Posterior vena cava (tissue), 2 donors: Measurements from ENCODE around the gene LUC7L. TPM values are rescaled to one million over a fixed set of nuclear protein-coding genes. Genes with fewer than 3 reads are reported as not detected.
"Not testable (repeated sequence)": the region's sequence is repeated elsewhere in the genome, so short reads cannot be mapped to it uniquely, and the experiment has no call there.

Experiments used
- DNase-seq: peaks from one replicate; pipeline ENCODE4 v3.0.0-alpha.2; 2020; ENCODE audit warnings: low spot score
- intact Hi-C, 2 donors: fragments of 100-400 bp; cut with DNase I; formaldehyde crosslinking; loops; one replicate each; pipeline versions ENCODE4 v1.14.1 to v1.14.2; 2022 to 2023
- total RNA-seq, 2 donors: library from RNA; stranded (reverse); fragmentation: NEBNext Ultra II Directional; extraction: Animal tissue kit (Norgen Biotek cat#: 25700); gene quantifications; one replicate each; pipeline ENCODE4 v1.2.1, GENCODE V29; 2021
- donor health status: DM: yes; HTN: yes; CAD: no.
- donor health status: DM: yes; HTN: yes; CAD: no.

The LUC7L gene
- total RNA-seq, 2 donors from 2014 or later = 42.7 to 43.0 TPM

DNA sequence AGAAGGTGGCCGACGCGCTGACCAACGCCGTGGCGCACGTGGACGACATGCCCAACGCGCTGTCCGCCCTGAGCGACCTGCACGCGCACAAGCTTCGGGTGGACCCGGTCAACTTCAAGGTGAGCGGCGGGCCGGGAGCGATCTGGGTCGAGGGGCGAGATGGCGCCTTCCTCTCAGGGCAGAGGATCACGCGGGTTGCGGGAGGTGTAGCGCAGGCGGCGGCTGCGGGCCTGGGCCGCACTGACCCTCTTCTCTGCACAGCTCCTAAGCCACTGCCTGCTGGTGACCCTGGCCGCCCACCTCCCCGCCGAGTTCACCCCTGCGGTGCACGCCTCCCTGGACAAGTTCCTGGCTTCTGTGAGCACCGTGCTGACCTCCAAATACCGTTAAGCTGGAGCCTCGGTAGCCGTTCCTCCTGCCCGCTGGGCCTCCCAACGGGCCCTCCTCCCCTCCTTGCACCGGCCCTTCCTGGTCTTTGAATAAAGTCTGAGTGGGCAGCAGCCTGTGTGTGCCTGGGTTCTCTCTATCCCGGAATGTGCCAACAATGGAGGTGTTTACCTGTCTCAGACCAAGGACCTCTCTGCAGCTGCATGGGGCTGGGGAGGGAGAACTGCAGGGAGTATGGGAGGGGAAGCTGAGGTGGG lies 55.9 kb downstream of the LUC7L start:
- DNase-seq, intact Hi-C loops: not testable (repeated sequence)

DNA sequence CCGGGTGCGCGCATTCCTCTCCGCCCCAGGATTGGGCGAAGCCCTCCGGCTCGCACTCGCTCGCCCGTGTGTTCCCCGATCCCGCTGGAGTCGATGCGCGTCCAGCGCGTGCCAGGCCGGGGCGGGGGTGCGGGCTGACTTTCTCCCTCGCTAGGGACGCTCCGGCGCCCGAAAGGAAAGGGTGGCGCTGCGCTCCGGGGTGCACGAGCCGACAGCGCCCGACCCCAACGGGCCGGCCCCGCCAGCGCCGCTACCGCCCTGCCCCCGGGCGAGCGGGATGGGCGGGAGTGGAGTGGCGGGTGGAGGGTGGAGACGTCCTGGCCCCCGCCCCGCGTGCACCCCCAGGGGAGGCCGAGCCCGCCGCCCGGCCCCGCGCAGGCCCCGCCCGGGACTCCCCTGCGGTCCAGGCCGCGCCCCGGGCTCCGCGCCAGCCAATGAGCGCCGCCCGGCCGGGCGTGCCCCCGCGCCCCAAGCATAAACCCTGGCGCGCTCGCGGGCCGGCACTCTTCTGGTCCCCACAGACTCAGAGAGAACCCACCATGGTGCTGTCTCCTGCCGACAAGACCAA lies 56.8 kb downstream of the LUC7L start, which contains the start of gene HBA2:
HBA2 (plus strand) TSS at position 503 of the 568 bp plus-strand sequence; CDS start at position 540, 37 bp downstream.
- DNase-seq, intact Hi-C loops: not testable (repeated sequence)

DNA sequence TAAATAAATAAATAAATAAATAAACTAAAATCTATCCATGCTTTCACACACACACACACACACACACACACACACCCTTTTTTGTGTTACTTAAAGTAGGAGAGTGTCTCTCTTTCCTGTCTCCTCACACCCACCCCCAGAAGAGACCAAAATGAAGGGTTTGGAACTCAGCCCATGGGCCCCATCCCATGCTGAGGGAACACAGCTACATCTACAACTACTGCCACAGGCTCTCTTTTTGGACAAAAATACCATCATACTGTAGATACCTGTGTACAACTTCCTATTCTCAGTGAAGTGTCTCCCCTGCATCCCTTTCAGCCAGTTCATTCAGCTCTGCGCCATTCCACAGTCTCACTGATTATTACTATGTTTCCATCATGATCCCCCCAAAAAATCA lies 58.5 kb downstream of the LUC7L start:
- DNase-seq = no peak
- intact Hi-C loops = no loop called here

DNA sequence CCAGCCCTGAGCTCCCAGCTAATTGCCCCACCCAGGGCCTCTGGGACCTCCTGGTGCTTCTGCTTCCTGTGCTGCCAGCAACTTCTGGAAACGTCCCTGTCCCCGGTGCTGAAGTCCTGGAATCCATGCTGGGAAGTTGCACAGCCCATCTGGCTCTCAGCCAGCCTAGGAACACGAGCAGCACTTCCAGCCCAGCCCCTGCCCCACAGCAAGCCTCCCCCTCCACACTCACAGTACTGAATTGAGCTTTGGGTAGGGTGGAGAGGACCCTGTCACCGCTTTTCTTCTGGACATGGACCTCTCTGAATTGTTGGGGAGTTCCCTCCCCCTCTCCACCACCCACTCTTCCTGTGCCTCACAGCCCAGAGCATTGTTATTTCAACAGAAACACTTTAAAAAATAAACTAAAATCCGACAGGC lies 59.2 kb downstream of the LUC7L start:
- DNase-seq, intact Hi-C loops: not testable (repeated sequence)

DNA sequence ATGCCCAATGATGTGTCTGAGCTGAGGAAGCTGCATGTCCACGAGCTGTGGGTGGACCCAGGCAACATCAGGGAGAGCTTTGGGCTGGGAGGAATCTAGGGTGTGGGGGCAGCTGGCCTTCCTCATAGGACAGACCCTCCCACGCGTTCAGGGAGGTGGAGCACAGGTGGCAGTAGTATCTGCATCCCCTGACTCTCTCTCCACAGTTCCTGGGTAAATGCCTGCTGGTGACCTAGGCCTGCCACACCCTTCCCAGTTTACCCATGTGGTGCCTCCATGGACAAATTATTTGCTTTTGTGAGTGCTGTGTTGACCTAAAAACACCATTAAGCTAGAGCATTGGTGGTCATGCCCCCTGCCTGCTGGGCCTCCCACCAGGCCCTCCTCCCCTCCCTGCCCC lies 60.2 kb downstream of the LUC7L start:
- no peak for DNase-seq
- intact Hi-C loops = no loop called here

DNA sequence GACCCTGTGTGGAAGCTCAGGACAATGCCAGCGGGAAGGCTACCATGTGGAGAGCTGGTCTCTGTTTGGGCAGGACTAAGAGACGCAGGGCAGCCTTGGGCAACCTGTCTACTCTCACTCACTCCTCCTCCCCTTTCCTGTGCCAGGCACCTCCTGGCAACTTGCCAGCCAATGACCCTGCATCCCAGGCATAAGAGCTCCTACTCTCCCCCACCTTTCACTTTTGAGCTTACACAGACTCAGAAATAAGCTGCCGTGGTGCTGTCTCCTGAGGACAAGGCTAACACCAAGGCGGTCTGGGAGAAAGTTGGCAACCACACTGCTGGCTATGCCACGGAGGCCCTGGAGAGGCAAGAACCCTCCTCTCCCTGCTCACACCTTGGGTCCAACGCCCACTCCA lies 60.8 kb downstream of the LUC7L start:
- DNase-seq = no peak
- intact Hi-C loops = no loop called here

DNA sequence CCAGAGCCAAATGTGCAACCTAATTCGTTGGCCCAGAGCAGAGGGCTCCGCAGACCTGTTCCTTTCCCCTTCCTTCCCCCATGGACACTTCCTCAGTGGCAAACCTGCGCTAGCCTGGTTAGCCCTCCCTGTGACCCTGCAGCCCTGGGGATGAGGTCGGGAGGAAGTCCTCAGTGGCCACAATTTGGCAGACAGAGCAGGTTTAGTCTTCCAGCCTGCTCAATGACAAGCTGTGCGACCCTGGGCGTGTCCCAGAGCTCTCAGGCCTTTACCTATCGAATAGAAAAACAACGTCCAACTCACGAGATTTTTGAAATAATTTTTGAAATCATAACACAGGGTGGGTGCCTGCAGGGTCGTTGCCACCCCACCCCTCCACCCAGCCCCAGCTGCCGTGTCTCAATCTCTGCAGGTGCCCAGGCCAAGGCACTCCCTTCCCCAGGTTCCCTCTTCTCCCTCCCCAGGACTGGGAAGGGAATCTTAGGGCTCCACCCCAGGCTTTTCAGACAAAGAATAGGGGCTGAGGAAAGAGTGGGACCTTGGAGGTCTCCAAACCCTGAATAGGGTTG lies 62.0 kb downstream of the LUC7L start:
- intact Hi-C loops = no loop called here

DNA sequence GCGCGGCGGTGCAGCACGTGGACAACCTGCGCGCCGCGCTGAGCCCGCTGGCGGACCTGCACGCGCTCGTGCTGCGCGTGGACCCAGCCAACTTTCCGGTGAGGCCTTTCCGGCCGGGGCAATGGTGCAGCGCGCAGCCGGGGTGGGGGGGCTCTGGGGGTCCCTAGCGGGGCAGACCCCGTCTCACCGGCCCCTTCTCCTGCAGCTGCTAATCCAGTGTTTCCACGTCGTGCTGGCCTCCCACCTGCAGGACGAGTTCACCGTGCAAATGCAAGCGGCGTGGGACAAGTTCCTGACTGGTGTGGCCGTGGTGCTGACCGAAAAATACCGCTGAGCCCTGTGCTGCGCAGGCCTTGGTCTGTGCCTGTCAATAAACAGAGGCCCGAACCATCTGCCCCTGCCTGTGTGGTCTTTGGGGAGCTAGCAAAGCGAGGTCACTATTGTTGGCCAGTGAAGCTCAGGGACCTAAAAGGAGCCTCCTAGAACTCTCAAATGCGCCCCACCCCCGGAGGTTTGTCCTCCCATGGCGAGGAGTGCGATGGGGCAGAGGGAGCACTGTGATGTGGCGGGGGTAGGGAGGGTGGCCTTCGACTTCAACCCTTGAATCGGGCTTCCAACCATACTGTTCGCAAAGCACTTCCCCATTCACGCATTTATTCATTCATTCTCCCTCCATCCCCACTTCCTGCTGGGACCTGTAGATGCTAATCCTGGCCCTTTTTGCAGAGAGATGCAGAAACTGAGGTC lies 62.7 kb downstream of the LUC7L start:
- intact Hi-C loops = no loop called here
- DNase-seq = no peak

More for the DNA sequence above, 62.0 kb downstream of the LUC7L start:
- no peak for DNase-seq

DNA sequence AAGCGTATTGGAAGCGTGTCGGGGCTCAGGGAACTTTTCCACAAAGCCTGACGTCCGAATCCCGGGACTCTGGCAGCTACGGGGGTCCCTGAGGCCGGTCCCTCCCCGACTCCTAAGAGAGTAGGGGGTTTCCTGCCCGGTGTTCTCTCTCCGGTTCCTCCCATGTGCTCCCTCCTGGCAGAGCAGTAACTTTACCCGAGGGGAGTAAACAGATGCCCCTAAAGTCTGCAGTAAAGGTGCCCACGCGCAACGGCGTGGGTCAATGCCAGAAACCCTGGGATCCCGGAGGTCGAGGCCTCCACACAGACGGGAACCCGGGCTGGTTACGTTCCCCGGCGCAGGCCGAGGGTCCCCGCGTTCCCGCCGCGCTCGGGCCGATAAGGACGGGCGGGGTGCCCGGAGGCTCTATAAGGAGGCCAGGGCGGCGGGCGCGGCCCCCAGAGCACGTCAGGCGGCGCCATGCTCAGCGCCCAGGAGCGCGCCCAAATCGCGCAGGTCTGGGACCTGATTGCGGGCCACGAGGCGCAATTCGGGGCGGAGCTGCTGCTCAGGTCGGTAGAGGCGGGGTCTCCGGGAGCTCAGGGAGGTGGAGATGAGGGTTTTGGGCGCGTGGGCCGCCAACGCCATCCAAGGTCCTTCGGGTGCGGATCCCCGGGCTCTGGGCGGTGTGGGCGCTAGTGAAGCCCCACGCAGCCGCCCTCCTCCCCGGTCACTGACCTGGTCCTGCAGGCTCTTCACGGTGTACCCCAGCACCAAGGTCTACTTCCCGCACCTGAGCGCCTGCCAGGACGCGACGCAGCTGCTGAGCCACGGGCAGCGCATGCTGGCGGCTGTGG lies 63.5 kb downstream of the LUC7L start, which contains the start of gene HBM:
HBM (plus strand) TSS at position 440 of the 836 bp plus-strand sequence; CDS start at position 460, 20 bp downstream.
- no peak for DNase-seq
- intact Hi-C loops = no loop called here

DNA sequence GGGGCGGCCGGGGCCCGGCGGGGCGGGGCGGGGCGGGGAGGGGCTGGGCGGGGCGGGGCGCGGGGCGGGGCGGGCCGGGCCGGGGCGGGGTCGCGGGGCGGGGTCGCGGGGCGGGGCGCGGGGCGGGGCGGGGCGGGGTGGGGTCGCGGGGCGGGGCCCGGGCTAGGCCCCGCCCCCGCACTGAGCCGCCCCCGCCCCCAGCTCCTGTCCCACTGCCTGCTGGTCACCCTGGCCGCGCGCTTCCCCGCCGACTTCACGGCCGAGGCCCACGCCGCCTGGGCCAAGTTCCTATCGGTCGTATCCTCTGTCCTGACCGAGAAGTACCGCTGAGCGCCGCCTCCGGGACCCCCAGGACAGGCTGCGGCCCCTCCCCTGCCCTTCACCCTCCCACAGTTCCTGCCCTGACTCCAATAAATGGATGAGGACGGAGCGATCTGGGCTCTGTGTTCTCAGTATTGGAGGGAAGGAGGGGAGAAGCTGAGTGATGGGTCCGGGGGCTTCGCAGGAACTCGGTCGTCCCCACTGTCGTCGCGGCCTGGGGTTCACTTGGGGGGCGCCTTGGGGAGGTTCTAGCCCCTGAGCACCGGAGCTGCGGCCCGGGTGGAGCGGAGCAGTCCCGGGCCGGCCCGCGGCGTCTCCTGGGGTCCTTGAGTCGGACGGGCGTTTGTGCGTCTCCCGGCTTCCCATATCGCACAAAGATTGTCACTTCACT lies 64.3 kb downstream of the LUC7L start:
- no peak for DNase-seq

DNA sequence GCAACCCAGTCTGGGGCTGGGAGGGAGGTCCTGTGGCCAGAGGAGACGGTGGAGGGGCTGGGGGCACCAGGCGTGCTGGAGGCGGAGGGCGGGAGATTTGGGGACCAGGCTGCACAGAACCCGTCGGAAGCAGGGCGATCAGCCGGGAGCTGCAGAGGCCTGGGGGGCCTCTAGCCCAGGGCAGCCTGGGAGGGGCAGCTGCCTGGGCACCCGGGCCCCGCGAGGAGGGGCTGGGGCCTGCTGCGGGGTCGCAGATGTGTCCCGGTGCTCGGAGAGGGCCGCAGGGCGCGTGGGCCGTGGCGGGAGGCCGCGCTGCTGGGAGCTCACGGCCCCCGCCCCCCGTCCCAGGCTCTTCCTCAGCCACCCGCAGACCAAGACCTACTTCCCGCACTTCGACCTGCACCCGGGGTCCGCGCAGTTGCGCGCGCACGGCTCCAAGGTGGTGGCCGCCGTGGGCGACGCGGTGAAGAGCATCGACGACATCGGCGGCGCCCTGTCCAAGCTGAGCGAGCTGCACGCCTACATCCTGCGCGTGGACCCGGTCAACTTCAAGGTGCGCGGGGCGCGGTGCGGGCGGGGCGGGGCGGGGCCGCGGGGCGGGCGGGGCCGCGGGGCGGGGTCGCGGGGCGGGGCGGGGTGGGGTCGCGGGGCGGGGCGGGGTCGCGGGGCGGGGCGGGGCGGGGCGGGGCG lies 65.0 kb downstream of the LUC7L start:
- intact Hi-C loops = not testable (repeated sequence)

More for the DNA sequence above, 64.3 kb downstream of the LUC7L start:
- intact Hi-C loops = no loop called here

DNA sequence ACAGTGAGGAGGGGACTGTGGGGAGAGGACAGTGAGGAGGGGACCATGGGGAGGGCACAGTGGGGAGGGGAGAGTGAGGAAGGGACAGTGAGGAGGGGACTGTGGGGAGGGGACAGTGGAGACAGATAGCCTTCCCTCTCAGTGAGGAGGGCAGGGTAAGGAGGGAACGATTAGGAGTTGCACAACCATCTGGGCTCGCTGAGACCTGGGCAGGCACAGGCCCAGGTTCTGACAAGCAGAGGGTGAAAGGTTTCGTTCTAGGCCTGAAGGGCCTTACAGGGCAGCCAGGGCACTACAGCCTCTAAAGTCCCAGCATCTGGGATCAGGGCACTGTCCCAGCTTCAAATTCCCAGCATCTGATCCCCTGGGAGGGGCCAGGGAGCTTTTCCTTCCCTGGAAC lies 65.6 kb downstream of the LUC7L start:
- intact Hi-C loops = not testable (repeated sequence)

More for the DNA sequence above, 65.0 kb downstream of the LUC7L start:
- not testable (repeated sequence) for DNase-seq

DNA sequence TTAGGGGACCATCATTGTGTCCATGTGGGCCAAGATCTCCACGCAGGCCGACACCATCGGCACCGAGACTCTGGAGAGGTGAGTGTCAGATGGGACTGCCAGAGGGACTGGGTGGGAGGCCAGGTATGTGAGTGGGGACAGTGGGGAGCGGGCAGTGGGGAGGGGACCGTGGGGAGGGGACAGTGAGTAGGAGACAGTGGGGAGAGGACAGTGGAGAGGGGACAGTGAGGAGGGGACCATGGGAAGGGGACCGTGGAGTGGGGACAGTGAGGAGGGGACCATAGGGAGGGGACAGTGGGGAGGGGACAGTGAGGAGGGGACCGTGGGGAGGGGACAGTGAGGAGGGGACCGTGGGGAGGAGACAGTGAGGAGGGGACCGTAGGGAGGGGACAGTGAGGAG lies 66.1 kb downstream of the LUC7L start:
- intact Hi-C loops, DNase-seq: not testable (repeated sequence)

More for the DNA sequence above, 65.6 kb downstream of the LUC7L start:
- not testable (repeated sequence) for DNase-seq

DNA sequence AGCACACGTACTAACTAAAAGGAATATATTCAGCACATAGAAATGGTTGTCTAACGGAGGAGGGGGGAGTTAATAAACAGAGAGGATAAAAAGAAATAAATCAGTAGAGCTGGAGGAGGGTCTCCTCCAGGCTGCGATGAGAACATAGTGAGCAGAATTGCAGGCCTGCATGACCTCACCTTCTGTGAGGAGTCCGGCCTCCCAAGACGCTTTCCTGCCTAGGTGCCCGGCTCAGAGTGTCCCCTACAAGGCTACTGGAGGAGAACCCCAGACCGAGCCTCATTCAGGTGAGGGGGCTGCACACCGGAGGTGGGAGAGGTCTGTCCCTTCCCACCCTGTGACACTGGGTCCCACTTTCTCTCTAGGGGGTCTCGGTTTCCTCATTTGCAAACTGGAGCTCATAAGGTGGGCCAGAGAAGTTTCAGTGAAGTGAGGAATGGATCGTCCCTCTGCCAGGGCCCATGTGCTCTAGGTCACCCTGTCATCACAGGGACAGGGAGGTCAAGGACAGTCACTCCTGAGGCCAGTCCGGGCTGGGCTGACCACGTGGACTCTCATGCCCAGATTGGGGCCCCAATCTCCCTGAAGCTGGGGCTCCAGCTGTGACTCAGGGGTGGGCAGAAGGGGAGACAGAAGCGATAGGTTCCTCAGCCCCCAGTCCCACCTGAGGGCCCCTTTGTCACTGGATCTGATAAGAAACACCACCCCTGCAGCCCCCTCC lies 66.8 kb downstream of the LUC7L start:
- DNase-seq = no peak
- intact Hi-C loops = no loop called here

DNA sequence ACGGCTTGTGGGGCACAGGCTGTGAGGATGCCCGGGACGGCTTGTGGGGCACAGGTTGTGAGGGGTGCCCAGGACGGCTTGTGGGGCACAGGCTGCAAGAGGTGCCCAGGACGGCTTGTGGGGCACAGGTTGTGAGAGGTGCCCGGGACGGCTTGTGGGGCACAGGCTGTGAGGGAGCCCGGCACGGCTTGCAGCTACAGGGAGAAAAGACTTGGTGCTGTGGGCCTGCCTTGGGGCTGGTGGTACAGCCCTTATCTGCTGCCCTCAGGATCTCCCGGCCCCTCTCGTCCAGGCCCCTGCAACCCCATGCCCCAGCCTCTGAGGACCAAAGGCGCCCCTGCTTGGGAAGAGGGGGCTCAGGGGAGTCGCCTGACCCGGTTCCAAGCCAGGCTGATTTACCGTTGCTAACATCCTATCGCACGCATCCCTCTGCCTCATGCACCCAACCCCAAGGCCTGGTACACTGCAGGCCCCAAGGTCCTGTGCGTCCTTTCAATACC lies 68.5 kb downstream of the LUC7L start:
- peak; percentile 62 for DNase-seq
- intact Hi-C loops = no loop called here

DNA sequence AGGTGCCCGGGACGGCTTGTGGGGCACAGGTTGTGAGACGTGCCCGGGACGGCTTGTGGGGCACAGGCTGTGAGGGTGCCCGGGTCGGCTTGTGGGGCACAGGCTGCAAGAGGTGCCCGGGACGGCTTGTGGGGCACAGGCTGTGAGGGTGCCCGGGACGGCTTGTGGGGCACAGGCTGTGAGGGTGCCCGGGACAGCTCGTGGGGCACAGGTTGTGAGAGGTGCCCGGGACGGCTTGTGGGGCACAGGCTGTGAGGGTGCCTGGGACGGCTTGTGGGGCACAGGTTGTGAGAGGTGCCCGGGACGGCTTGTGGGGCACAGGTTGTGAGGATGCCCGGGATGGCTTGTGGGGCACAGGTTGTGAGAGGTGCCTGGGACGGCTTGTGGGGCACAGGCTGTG lies 69.0 kb downstream of the LUC7L start:
- intact Hi-C loops = not testable (repeated sequence)

More for the DNA sequence above, 69.0 kb downstream of the LUC7L start:
- DNase-seq = peak; percentile 31
